SK-N-MC (cell line): ENCODE data around the gene TCF3.

Experiments
- EZH2 ChIP-seq: fragments of 200-600 bp; sonication (generic); IDR thresholded peaks from one replicate; pipeline ENCODE4 v1.6.1; 2017; ENCODE audit warnings: antibody characterized with exemption
- FOXP2 ChIP-seq: optimal IDR thresholded peaks from 2 replicates; pipeline ENCODE3; 2011; ENCODE audit warnings: mild to moderate bottlenecking, moderate library complexity; ENCODE audit not compliant: insufficient read depth; ENCODE audit errors: extremely low read length, control extremely low read depth
- POLR2AphosphoS5 ChIP-seq: IDR thresholded peaks from 2 replicates; pipeline ENCODE4 v1.6.1; 2012; ENCODE audit warnings: mild to moderate bottlenecking, low read depth, low read length, borderline replicate concordance

DNA sequence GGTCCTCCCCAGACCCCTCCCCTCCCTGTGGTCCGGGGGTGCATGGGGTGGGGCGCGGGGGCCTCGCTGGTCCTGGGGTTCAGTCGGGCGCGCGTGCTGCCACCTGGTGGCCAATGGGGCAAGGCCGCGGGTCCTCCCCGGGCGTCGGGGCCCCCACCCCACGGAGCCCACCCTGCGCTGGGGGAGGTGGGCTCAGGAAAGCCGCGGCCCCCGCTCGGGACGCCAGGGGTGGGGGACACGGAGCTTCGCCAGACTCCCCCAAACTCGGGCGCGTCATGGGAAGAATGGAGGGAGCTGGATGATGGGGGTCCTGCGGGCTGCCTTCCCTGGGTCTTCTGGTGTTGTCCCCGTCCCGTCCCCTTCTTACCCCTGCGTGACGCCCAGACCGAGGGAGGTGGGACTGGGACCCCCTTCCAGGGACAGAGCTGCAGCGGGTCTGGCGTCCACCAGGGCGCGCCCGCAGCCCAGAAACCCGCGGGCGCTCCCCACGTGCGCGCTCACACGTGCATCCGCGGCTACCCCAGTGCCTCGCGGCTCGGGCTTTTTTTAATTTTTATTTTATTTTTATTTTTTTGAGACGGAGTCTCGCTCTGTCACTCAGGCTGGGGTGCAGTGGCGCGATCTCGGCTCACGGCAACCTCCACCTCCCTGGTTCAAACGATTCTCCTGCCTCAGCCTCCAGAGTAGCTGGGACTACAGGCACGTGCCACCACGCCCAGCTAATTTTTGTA lies 19.8 kb upstream of the TCF3 start:
- TF ChIP-seq EZH2 (no peak), POLR2AphosphoS5 (no peak), FOXP2 (no peak)
